Activated CD4-positive, alpha-beta memory T cell treated with anti-CD3 and anti-CD28 coated beads for 36 hours (primary cell): Measurements from ENCODE around the gene MIEF1. TPM values are rescaled to one million over a fixed set of nuclear protein-coding genes. Genes with fewer than 3 reads are reported as not detected.

Experiments
- CTCF ChIA-PET: fragments of 350-600 bp; sonication (Branson Sonifier 250); formaldehyde crosslinking; loops from one replicate; lab custom pipeline; 2021; ENCODE audit warnings: antibody characterized with exemption, inconsistent platforms; lab: Charles Lee
- POLR2A ChIA-PET: fragments of 350-600 bp; sonication (Branson Sonifier 250); formaldehyde crosslinking; loops from one replicate; lab custom pipeline; 2021; ENCODE audit warnings: antibody characterized with exemption; lab: Charles Lee
- DNase-seq: peaks from one replicate; pipeline ENCODE4 v3.0.0-alpha.2; 2020
- H3K27ac Mint-ChIP-seq: one replicate; pipeline ENCODE4 v1.8.0; 2021; ENCODE audit warnings: mixed read lengths
- H3K27me3 Mint-ChIP-seq: one replicate; pipeline ENCODE4 v1.8.0; 2021; ENCODE audit warnings: mixed read lengths
- H3K36me3 Mint-ChIP-seq: one replicate; pipeline ENCODE4 v1.8.0; 2021; ENCODE audit warnings: mixed read lengths
- H3K4me1 Mint-ChIP-seq: one replicate; pipeline ENCODE4 v1.8.0; 2021; ENCODE audit warnings: low read depth, mixed read lengths
- H3K4me3 Mint-ChIP-seq: one replicate; pipeline ENCODE4 v1.8.0; 2021; ENCODE audit warnings: mild to moderate bottlenecking, mixed read lengths
- H3K9me3 Mint-ChIP-seq: one replicate; pipeline ENCODE4 v1.8.0; 2021; ENCODE audit warnings: mixed read lengths
- intact Hi-C: fragments of 100-400 bp; cut with micrococcal nuclease; formaldehyde crosslinking; loops from one replicate; pipeline ENCODE4 v1.15.1; 2023
- total RNA-seq, 2 experiments: library from RNA; stranded (reverse); gene quantifications; one replicate each; pipeline ENCODE4 v1.2.3, GENCODE V29; 2021

Gene MIEF1
- total RNA-seq, 2 experiments from 2014 or later = 40.3 to 43.1 TPM

DNA sequence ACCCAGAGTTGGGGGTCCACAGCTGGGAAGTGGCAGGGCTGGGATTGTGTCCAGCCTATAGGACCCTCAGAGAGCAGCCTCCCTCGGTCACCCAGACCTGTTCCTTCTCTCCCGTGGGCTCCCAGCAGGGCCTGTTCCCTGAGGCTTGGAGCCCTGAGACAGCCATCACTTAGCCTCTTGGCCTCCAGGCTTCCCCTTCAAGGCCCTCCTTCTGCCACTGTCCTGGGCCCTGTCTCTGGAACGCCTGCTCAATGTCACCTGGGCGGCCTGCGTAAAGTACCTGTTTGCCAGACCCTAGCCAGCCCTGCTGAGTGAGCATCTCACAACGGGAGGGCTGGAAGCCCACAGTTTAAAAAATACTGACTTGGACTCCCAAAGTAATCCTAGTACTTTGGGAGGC lies 38.8 kb upstream of the MIEF1 start:
- no peak overlapping the region for H3K4me3 Mint-ChIP-seq
- H3K27me3 Mint-ChIP-seq = peaks cover 17% of the 10 kb centered on the region
- no peak overlapping the region for H3K27ac Mint-ChIP-seq
- intact Hi-C loops = no loop called here
- DNase-seq = no peak
- peaks cover 5% of the 10 kb centered on the region for H3K4me1 Mint-ChIP-seq
- ChIA-PET POLR2A (no interaction called here), CTCF (no interaction called here)
- H3K9me3 Mint-ChIP-seq = no peaks in the 10 kb centered on the region
- no peaks in the 10 kb centered on the region for H3K36me3 Mint-ChIP-seq

DNA sequence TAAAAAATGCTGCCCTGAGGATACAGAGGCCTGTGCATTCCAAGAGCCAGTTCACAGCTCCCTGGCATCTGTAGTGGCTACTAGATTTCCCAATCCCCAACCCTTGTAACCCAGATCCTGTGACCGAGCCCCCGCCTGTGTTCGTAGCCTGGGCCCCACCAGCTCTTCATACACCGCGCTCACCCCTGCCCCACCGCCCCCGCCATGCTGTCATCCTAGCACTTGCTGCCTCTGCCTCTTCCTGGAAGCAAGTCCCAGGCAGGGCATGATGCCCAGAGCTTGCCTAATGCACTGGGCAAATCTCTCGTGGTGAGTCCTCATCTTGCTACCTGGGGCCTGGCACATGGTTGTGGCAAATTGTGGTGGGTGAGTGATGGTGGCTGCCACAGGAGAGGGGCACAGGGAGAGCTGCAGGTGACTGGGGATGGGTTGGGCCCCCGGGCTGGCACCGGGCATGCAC lies 38.1 kb upstream of the MIEF1 start:
- Mint-ChIP-seq H3K27me3 (peaks cover 10% of the 10 kb centered on the region), H3K9me3 (no peaks in the 10 kb centered on the region), H3K4me1 (no peaks in the 10 kb centered on the region), H3K27ac (no peak overlapping the region), H3K4me3 (no peak overlapping the region), H3K36me3 (no peaks in the 10 kb centered on the region)
- POLR2A ChIA-PET = interaction anchor here (0.6 kb wide), 1 partner anchor 577 kb away, joined by 4 read pairs; no protein-coding TSS in a partner anchor
- no peak for DNase-seq
- CTCF ChIA-PET = interaction anchor here (0.6 kb wide), 1 partner anchor 1019 kb away, joined by 4 read pairs; no protein-coding TSS in a partner anchor
- intact Hi-C loops = no loop called here

DNA sequence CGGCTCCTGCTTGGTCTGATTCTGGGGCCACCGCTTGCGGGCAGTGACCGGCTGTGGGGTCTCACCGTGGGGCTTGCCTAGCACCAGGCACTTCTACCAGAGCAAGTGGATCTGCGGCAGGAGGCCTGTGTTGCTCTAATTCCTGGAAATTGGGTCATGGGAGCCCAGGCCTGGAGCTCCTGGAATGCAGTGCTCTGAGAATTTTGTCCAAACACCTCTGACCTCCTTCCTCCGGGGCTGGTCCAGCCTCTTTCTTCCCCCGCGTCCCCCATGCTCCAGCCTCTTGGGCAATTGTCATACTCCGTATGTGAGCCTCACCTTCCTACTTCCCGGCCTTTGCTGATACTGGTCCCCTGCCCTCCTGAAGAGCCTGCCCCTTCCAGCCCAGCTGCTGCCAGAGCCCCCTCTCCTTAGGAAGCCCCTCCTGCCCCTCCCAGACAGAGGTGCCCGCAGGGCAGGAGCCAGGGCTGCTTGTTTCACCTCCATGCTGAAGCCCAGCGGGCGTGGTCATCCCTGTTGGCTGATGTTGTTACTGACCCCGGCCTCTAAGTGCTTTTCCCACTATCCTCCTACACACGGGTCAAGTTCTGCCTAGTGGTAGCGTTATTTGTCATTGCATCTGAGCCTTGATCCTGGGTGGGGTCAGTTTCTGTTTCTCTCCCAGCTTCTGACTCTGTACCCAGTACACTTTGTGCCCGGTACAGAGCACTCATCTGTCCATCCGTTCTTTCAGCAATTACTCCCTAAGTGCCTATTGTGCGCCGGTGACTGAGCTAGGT lies 35.7 kb upstream of the MIEF1 start:
- DNase-seq = no peak
- Mint-ChIP-seq H3K9me3 (no peaks in the 10 kb centered on the region), H3K36me3 (no peaks in the 10 kb centered on the region), H3K4me3 (no peak overlapping the region), H3K4me1 (peaks cover 2% of the 10 kb centered on the region), H3K27ac (no peak overlapping the region), H3K27me3 (no peaks in the 10 kb centered on the region)
- POLR2A ChIA-PET = no interaction called here
- intact Hi-C loops = no loop called here
- CTCF ChIA-PET = no interaction called here

DNA sequence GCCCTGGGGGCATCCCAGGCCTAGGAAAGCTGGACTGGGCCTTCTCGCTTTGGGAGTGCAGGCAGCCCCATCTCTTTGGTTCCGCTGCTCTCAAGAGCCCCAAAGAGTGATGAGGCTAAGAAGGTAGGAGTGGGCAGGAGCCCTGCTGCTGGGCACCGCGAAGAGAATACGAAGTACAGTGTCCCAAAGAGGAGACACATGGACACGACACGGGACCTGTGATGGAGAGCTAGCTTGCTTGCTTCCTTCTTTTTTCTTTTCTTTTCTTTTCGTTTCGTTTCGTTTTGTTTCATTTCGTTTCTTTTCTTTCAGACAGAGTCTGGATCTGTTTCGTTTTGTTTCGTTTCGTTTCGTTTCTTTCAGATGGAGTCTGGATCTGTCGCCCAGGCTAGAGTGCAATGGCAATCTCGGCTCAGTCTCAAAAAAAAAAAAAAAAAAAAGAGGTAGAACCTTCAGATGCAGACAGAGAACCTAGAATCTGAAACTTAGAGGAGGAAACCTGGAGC lies 34.6 kb upstream of the MIEF1 start:
- H3K9me3 Mint-ChIP-seq = no peaks in the 10 kb centered on the region
- POLR2A ChIA-PET = no interaction called here
- CTCF ChIA-PET = interaction anchor here (0.9 kb wide), 1 partner anchor 30 kb away, joined by 3 read pairs; no protein-coding TSS in a partner anchor
- H3K36me3 Mint-ChIP-seq = no peaks in the 10 kb centered on the region
- peaks cover 11% of the 10 kb centered on the region for H3K4me1 Mint-ChIP-seq
- intact Hi-C loops = no loop called here
- no peak overlapping the region for H3K4me3 Mint-ChIP-seq
- DNase-seq = no peak
- no peak overlapping the region for H3K27ac Mint-ChIP-seq
- no peaks in the 10 kb centered on the region for H3K27me3 Mint-ChIP-seq

DNA sequence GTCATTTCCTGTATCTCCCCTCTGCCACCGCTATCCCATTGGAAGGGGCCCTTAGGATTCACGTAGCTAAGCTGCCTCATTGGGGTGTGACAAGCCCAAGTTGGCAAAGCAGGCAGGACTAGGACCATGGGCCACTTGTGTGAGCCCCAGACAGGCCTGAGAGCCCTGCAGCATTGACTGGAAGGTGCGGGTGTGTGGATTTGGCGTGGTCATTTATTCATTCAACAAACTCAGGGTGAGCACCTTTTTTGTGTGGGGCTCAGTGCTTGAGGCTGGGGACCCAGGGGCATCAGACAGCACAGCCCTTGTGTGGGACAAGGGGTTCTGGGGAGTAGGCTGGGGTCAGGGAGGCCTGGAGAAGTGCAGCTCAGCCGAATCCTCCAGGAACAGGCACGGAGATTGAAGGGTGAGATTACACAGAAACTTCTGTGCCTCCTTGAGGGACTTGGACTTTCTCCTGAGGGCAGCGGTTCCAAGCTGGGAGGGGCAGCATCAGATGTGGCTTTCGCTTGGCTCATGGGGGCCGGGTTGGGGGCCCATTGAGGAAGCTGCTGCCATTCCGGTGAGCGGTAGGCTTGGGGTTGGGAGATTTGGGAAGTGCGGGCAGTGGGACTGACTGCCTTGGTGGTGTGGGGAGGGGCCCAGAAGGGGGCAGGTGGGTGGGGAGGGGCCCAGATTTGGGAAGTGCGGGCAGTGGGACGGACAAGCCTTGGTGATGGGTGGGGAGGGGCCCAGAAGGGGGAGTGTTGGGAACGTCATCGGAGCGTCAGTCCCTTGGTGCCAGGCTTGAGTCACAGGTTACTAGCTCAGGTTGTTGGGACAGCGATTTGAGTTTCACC lies 33.4 kb upstream of the MIEF1 start:
- ChIA-PET CTCF (interaction anchor here (0.9 kb wide), 1 partner anchor 28 kb away, joined by 3 read pairs; no protein-coding TSS in a partner anchor), POLR2A (no interaction called here)
- Mint-ChIP-seq H3K4me3 (no peak overlapping the region), H3K9me3 (no peaks in the 10 kb centered on the region), H3K36me3 (no peaks in the 10 kb centered on the region), H3K27me3 (no peaks in the 10 kb centered on the region), H3K27ac (no peak overlapping the region), H3K4me1 (peaks cover 14% of the 10 kb centered on the region)
- intact Hi-C loops = no loop called here
- no peak for DNase-seq

DNA sequence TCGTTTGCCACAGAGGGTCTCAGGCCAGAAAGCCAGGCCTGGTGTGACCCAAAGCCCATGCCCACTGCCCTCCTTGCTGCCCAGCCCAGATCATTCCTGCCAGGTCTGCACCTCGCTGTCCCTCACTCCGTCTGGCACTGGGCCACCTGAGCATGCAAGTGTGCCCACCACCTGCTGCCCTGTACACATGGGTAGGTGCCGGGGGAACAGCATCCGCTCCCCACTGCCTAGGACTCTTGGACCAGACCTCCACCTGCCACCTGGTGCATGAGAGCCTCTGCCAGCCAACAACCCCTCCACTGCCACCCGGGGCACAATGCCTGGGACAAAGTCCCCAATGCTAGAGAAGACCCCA lies 32.8 kb upstream of the MIEF1 start:
- Mint-ChIP-seq H3K4me1 (peaks cover 14% of the 10 kb centered on the region), H3K36me3 (no peaks in the 10 kb centered on the region), H3K9me3 (no peaks in the 10 kb centered on the region), H3K4me3 (no peak overlapping the region), H3K27me3 (no peaks in the 10 kb centered on the region), H3K27ac (no peak overlapping the region)
- ChIA-PET CTCF (no interaction called here), POLR2A (no interaction called here)
- DNase-seq = no peak
- intact Hi-C loops = no loop called here

DNA sequence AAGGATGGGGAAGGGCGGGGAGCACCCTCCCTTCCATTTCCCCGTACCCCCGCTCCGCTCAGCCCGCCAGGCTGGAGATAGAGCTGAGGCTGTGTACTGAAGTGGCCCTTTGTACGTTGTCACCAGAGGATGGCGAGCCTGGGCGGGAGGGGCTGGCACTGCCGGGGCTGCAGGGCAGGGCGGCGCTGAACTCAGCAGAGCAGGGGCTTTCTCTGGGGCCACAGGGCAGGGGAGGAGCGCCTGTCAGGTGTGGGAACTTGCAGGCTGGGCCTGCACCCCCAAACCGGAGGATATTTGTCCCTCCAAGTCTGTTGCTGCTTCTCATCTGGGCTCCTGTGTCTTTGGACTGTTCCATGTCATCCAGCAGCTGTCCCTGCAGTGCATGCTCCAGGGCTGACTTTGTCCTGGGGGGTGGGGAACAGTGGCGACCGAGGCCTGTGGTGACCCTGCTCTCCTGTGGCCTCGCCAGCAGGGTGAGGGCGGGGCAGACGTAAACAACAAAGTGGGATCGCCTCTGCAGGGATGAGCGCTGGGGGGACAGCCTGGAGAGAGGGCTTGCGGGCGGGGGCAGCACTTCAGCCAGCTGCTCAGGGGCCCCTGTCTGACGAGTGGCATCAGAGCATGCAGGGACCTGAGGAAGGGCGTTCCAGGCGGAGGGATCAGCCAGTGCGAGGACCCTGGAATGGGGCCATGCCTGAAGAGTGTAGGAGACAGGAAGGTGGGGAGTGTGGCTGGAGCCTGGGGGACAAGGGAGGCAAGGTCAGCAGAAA lies 32.2 kb upstream of the MIEF1 start:
- Mint-ChIP-seq H3K27ac (no peak overlapping the region), H3K27me3 (no peaks in the 10 kb centered on the region), H3K36me3 (no peaks in the 10 kb centered on the region), H3K9me3 (no peaks in the 10 kb centered on the region), H3K4me1 (peaks cover 14% of the 10 kb centered on the region), H3K4me3 (no peak overlapping the region)
- ChIA-PET CTCF (no interaction called here), POLR2A (no interaction called here)
- intact Hi-C loops = no loop called here
- DNase-seq = no peak

DNA sequence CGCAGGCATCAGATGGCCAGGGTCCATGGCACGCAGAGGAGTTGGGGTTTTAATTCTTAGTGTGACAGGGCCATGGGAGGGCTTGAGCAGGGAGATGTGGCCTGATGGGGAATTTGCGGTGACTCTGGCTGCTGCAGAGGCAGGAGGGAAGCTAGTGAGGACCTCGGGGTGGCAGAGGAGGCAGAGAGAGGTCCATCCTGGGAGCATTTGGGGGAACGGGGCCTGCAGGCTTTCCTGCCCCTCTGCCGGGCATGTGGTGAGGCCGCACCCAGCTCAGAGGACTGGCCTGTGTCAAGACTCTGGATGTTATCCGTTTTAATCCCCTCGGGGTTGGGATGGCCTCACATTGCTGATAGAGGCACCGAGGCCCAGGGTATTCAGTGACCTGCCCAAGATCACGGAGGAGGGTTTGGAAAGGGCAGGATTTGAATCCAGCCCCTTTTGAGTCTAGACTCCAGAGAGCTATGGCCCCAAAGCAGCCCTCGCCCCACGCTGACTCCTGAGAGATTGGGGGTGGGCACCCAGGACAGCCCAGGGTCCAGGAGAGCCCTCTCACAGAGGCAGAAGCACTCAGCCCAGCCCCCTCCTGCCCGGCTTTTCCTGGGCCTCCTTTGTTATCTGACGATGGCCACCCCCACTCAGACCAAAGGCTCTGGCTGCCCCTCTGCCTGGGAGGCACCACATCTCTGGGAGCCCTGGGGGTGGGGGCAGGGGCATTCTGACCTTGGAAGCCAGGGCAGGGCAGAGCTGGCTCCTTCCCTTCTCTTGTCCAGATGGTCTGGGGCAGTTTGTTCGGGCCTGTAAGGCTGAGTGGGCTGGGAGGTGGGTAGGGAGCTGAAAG lies 31.4 kb upstream of the MIEF1 start:
- Mint-ChIP-seq H3K4me1 (peaks cover 14% of the 10 kb centered on the region), H3K27me3 (no peaks in the 10 kb centered on the region), H3K36me3 (no peaks in the 10 kb centered on the region), H3K4me3 (no peak overlapping the region), H3K27ac (no peak overlapping the region), H3K9me3 (no peaks in the 10 kb centered on the region)
- ChIA-PET POLR2A (no interaction called here), CTCF (no interaction called here)
- no peak for DNase-seq
- intact Hi-C loops = no loop called here

DNA sequence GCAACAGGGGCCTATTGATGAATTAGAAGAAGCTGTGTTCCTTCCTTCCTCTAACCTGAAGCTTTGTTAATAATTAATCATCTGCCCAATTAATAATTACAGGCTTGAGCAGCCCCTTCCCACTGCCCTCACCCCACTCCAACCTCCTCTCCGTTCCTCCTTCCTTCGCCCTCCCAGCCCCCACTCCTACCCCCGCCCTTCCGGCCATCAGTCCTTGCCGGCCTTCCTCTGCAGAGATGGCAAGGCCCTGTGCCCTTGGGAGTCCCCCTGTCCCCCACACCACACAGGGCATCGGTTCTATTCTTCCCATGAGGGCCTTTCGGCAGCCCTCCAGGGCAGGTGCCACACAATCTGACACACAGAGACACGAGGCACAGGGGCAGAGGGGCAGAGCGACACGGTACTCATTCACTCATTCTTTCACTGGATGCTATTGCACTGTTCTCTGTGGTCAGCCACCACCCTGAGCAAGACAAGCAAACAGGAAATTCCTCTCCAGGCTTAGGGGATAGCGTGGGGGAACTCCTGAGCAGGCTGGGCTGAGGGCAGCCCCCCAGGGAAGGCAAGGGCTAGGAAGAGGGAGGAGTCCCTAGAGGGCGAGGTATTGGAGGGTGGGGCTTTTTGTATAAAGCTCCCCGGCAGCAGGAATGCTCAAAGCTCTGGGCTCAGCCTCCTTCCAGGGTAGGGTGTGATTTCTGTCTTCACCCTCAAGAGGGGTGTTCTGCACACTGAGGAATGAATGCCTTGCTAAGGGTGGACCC lies 30.5 kb upstream of the MIEF1 start:
- H3K4me3 Mint-ChIP-seq = no peak overlapping the region
- no peaks in the 10 kb centered on the region for H3K9me3 Mint-ChIP-seq
- H3K27ac Mint-ChIP-seq = no peak overlapping the region
- POLR2A ChIA-PET = no interaction called here
- DNase-seq = peak; percentile 25
- intact Hi-C loops = no loop called here
- peaks cover 14% of the 10 kb centered on the region for H3K4me1 Mint-ChIP-seq
- no peaks in the 10 kb centered on the region for H3K36me3 Mint-ChIP-seq
- CTCF ChIA-PET = no interaction called here
- H3K27me3 Mint-ChIP-seq = no peaks in the 10 kb centered on the region

DNA sequence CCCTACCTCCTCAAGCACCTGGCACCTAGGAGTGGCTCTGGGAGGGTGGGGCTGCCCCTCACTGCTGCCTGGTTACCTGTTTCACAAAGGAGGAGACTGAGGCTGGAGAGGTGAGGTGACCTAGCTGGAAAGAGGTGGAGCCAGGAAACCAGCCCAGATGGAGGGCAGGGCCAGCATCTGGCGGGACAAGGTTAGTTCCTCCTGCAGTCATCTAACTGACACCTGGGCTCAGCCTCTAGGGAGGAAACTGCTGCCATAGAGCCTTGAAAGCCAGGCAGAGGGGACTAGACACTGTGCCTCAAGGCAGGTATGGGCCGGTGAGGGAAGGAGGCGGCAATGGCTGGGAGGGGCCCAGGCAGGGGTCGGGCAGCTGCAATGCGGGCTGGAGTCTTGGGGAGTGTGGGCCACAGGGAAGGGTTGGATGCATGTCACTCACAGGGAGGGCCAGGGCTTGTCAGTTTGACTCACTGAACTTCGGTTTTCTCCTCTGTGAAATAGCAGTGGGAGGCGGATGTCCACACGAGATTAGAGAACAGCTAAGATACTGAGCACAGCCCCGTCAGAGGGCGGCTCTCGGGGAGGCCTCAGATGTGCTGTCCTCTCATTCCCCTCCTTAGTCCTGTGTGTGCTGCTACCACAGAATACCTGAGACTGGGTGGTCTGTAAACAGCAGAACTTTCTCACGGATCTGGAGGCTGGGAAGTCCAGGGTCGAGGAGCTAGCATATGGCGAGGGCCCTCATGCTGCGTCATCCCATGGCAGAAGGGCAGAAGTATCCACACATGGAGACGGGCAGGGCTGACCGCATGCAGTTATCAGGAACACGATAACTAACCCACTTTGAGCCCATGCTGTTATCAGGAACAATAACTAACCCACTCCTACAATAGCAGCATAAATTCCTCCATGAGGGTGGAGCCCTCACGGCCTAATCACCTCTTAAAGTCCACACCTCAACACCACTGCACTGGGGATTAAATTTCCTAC lies 29.2 kb upstream of the MIEF1 start:
- H3K27me3 Mint-ChIP-seq = no peaks in the 10 kb centered on the region
- no peak overlapping the region for H3K4me3 Mint-ChIP-seq
- intact Hi-C loops = no loop called here
- no peak for DNase-seq
- H3K27ac Mint-ChIP-seq = no peak overlapping the region
- H3K9me3 Mint-ChIP-seq = no peaks in the 10 kb centered on the region
- POLR2A ChIA-PET = no interaction called here
- CTCF ChIA-PET = no interaction called here
- H3K4me1 Mint-ChIP-seq = peaks cover 14% of the 10 kb centered on the region
- no peaks in the 10 kb centered on the region for H3K36me3 Mint-ChIP-seq
